ENCODE measurements around the gene GPS1.

GPS1 gene

DNA sequence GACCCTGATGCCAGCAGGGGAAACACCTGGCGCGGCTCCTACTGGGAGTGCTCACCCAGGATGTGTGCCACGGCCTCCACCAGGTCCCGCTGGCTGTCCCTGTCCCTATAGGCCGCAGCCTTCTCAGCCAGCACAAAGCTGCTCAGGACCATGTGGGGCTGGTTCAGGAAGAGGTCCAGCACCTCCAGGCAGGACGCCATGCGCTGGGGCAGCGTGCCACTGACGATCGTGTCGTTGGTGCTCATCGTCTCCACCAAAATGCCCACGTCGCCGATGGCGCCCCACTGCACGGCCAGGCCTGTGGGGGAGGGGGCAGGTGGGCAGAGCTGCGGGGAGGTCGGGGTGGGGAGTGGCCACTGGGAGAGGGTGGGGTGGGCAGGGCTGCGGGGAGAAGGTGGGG lies 29.8 kb downstream of the GPS1 start:
- no peak for DNase-seq

DNA sequence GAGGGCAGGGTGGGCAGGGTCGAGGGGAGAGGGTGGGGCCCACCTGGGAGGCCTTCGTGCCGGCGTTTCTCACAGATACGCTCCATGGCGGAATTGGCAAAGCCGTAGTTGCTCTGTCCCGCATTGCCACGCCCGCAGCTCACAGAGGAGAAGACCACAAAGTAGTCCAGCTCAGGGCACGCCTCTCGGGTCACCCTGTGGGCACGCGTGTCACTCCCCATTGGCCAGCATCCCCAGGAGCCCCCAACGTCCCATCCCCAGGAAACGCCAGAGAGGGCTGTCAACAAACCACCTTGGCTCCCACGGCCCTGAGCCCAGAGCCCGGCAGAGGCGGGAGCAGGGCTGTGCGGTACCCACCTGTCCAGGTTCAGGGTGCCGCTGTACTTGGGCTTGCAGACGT lies 30.3 kb downstream of the GPS1 start:
- DNase-seq = no peak

- DNase-seq = no peak
These were observed 30.8 kb downstream of the GPS1 start for GRCh38 chr17:82082456-82082855.

GRCh38 chr17:82083009-82083408 lies 31.3 kb downstream of the GPS1 start:
- no peak for DNase-seq

DNA sequence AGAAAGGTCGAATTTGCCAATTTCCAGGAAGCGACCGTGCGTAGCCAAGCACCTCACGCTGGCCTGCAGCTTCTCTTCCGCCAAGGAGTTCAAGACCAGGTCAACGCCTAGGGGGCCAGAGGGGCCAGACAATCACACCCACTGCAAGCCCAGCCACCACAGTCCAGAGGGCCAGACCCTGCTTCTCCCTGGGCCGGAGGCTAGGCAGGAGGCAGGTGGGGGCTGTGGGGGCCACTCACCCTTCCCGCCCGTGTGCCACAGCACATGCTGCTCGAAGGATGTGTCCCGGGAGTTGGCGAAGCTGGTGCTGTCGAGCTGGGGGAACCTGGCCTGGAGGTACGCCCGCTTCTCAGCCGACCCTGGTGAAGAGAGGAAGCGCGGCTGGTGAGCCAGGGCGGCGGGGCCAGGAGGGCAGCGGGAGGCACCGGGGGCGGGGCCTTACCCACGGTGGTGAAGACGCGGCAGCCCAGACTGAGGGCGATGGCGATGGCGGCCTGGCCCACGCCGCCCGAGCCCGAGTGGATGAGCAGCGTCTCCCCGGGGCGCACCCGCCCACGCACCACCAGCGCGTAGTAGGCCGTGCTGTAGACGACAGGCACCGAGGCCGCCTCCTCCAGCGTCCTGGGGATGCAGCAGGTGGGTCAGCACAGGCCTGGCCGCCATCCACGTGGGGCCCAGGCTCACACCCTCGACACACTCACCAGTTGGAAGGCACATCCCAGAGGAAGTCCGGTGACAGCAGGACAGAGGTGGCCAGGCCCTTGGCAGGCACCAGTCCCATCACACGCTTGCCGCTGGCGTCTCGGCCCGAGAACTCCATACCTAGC lies 32.0 kb downstream of the GPS1 start:
- DNase-seq = no peak

DNA sequence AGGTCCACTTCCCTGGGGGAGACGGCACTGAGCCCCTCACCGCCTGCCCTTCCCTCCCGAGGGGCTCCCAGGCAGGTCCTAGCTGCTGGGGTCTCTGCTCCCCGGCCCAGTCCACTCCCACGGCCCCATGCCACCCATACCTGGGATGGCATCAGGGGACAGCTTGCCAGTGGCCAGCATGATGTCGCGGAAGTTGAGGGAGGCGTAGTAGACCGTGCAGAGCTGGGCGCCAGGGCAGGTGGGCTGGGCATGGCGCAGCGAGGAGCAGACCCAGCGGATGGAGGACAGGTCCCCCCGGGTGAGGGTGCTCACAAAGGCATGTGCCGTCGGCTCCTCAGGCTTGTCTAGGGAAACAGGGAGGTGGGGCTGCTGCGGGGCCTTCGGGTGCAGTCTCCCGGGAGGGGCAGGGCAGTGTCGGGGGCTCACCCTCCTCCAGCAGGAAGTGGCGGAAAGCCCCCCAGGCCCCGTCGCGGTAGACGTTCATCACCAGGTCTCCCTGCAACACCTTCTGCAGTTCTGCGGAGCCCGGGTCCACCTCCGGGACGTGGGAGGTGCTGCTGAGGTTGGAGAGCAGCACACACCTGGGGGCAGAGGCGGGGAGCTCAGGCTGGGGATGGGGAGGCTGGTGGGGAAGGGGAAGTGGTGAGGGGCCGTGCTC lies 32.8 kb downstream of the GPS1 start:
- no peak for DNase-seq

- no peak for DNase-seq
These were observed 33.5 kb downstream of the GPS1 start for GRCh38 chr17:82085031-82085861.

- DNase-seq = no peak
These were observed 34.5 kb downstream of the GPS1 start for GRCh38 chr17:82085931-82086764.

DNA sequence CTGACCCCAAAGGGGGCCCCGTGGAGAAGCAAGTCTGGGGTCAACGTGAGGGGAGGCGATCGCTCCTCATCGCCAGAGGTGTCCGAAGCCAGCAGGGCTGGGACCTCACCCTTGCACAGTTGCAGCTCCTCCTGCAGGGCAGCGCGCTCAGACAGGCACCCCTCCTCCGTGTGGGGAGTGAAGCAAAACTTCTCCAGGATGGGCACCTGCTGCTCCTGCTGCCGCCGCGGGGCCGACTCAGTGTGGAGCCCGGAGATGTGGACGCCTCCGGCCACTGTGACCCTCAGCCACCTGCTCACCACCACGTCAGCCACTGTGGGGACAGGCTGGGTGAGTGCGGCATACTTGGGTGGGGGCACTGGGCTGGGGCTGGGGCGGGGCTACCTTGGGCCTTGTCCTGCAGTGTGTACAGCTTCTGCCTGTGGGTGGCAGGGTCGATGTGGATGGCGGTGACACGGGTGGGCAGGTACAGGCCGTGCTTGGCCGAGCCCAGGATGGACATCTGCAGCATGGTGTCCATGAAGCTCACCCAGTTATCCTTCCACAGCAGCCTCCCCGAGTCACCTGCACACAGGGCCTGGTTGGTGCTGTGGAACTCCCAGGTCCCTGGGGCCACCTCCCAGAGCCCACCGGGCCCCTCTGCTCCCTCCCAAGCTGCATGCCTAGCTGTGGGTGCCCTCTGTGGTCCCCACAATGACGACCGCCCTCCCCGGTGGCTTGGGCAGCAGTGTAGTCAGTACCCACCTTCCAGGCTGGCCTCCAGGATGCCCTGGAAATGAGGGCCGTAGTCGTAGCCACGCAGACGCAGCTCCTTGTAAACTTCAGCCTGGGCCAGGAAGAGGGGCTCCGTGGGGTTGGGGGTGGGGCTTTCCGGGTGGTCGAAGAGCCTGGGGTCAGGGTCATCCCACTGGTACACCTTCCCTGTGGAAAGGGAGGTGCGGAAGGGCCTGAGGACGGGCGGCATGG lies 35.5 kb downstream of the GPS1 start:
- DNase-seq = no peak

- DNase-seq = no peak
These were observed 36.5 kb downstream of the GPS1 start for GRCh38 chr17:82087961-82088837.

GRCh38 chr17:82088838-82089722 lies 37.4 kb downstream of the GPS1 start:
- no peak for DNase-seq

DNA sequence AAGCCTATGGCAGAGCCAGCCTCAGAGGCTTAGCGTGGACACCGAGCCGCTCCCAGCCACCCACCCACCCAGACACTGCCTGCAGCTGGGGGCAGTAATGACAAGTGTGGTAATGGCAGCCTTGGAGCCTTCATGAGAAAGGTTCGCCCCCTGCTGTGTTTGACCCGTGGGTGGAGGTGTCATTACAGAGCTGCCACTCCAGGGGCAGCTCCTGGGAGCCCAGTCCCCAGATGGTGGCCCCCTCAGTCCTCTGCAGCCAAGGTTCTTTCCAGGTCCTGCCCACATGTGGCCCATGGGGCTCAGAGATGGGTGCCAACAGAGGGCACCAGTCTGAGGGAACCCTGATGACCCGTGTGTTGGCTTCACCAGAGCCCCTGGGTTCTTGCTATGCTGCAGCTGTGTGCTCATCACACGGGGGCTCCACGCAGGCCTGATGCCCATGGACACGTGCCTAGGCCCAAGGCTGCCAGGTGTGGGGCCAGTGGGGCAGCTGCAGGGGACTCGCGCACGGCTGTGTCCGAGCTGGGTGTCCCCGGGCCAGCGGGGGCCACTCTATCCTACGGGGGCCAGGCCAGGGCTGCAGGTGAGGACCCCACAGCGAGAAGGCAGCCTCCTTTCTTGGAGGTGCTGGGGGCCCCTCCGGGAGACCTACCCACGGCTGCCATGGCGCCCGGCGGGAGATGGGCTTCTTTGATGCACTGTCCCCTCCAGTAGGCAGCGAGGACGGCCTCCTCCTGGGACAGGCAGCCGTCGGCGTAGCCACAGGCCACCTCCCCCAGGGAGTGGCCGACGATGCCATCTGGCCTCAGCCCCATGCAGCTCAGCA lies 38.2 kb downstream of the GPS1 start:
- no peak for DNase-seq

DNA sequence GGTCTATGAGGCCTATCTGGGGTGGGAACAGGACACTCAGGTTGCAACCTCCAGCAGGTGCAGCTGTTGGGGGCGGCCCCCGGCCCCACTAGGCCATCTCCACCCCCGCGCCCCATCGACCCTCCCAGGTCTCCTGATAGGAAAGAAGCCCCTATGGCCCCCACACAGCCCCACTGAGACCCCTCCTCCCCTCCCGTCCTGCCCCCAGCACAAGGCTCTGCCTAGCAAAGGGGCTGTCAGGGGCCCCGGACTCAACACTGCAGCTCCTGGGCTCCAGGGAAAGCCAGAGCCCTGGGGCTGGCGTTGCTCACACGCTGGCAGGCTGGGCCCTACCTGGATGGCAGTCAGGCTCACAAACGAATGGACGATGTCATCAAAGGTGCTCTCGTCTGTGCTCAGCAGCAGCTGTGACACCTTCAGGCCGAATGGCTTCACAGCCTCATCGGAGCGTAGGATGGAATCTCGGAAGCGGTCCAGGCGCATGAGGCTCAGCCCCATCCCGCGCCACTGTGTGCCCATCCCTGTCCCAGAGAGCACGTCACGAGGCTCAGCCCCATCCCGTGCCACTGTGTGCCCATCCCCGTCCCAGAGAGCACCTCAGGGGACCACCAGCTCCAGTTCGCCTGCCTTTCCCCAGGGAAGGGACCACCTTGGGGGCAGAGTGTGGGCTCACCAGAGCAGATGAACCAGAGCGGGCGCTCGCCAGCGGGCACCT lies 39.0 kb downstream of the GPS1 start:
- DNase-seq = no peak

GRCh38 chr17:82091264-82092066 lies 39.8 kb downstream of the GPS1 start:
- DNase-seq = no peak

- no peak for DNase-seq
These were observed 40.4 kb downstream of the GPS1 start for GRCh38 chr17:82092094-82092586.

DNA sequence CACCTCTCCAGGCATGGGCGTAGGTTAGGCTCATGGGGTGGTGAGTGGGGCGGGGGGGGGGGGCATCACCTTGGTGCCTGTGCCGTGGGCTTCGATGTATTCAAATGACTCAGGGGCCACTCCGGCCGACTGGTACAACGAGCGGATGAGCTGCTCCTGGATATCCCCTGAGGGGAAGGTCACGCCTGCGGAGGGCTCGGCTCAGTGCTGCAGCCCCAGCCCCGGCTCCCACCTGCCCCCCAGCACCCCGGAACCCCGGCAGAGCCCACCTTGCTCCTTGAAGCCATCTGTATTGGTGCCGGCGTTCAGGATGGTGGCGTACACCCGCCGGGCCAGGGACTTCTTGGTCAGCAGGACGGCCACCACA lies 40.9 kb downstream of the GPS1 start:
- no peak for DNase-seq
